ENCODE measurements around the gene AUNIP. TPM values are rescaled to one million over a fixed set of nuclear protein-coding genes. Genes with fewer than 3 reads are reported as not detected.

AUNIP gene
- total RNA-seq, 1 donor from 2014 or later: 1.5 TPM

DNA sequence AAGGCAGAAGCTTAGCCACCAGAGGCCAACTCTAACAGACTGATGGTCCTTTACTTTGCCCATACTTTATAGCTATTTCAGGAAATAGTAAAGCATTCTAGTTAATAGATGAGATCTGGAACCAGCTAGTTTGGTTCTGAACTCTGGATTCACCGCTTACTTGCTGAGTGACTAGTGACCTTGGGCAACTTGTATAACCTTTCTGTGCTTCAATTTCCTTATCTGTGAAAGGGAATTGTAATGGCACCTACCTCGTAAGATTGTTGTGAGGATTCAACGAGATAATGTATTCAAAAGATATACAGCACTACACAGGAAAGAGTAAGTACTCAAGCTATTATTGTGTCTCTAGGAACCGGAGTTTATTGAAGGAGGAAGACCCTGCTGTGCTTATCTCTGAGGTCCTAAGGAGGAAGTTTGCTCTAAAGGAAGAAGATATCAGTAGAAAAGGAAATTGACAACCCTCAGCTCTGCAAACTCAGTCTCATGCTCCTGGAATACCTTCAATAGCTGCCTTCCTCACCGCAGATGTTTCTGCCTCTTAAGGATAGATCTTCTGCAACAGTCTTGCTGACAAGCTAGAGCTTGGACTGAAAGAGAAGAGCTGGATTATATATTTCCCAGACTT lies 27.6 kb downstream of the AUNIP start:
- H3K27me3 ChIP-seq: no peaks in the 10 kb centered on the region
- H3K9me3 ChIP-seq: no peaks in the 10 kb centered on the region
- no peak overlapping the region for H3K4me3 ChIP-seq
- DNase-seq (ENCODE audit: extremely low spot score in 2 of 2): no peak
- no peaks in the 10 kb centered on the region for H3K4me1 ChIP-seq
- intact Hi-C loops (cut with DNase I): no loop called here
- no peak overlapping the region for H3K27ac ChIP-seq
- H3K36me3 ChIP-seq: peaks cover 5 to 70% of the 10 kb centered on the region in 2 donors
- TF ChIP-seq POLR2A (IDR thresholded peaks at IDR 0.05) (no peak), CTCF (IDR thresholded peaks at IDR 0.05) (no peak), POLR2AphosphoS5 (IDR thresholded peaks at IDR 0.05; ENCODE audit: insufficient read depth in 1 of 2, low read depth in 1 of 2) (no peak)

DNA sequence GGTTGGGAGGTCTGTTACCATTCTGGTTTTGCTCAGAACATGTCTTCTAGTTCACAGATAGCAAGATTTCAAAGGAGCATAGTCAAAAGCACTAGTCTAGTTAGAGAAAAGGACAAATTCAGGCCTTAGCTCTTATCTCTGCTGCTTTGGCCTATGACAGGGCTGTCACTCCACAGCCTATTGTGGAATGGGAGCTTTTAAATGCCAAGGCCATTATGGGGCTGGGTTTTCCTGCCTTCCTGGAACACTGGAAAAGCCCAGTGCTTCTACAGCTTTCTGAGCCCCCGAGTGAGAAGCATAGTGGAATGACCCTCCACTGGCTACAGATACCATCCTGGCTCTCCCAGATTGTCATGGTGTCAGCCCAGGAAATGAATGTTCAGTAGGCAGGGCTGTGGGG lies 30.2 kb downstream of the AUNIP start:
- intact Hi-C loops (cut with DNase I): no loop called here
- no peaks in the 10 kb centered on the region for H3K9me3 ChIP-seq
- no peak for DNase-seq (ENCODE audit: extremely low spot score in 2 of 2)
- no peaks in the 10 kb centered on the region for H3K4me1 ChIP-seq
- H3K4me3 ChIP-seq: no peak overlapping the region
- H3K27me3 ChIP-seq: no peaks in the 10 kb centered on the region
- H3K36me3 ChIP-seq: peaks cover 5 to 81% of the 10 kb centered on the region in 2 donors
- H3K27ac ChIP-seq: no peak overlapping the region
- TF ChIP-seq POLR2A (IDR thresholded peaks at IDR 0.05): no peak
- no peak for TF ChIP-seq CTCF (IDR thresholded peaks at IDR 0.05)
- TF ChIP-seq POLR2AphosphoS5 (IDR thresholded peaks at IDR 0.05; ENCODE audit: insufficient read depth in 1 of 2, low read depth in 1 of 2): no peak

DNA sequence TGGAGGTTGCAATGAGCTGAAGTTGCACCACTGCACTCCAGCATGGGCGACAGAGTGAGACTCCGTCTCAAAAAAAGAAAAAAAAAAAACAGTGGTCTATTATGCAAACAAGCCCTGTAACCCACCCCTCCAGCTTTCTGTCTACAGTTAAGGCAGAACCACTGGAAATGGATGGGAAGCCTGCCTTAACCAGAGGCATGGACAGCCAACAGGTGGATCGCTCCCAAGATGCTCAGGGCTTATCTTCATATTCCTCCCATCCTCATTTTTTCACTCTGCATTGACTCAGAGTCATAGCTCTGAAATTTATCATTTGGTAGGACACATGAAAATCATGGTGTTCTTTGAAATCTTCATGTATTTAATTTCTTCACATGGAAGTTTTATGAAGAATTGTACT lies 30.8 kb downstream of the AUNIP start:
- Histone ChIP-seq H3K27me3 (no peaks in the 10 kb centered on the region), H3K4me1 (no peaks in the 10 kb centered on the region), H3K36me3 (peaks cover 5 to 77% of the 10 kb centered on the region in 2 donors), H3K4me3 (no peak overlapping the region), H3K27ac (no peak overlapping the region), H3K9me3 (no peaks in the 10 kb centered on the region)
- TF ChIP-seq CTCF (IDR thresholded peaks at IDR 0.05): no peak
- no peak for TF ChIP-seq POLR2A (IDR thresholded peaks at IDR 0.05)
- no peak for TF ChIP-seq POLR2AphosphoS5 (IDR thresholded peaks at IDR 0.05; ENCODE audit: insufficient read depth in 1 of 2, low read depth in 1 of 2)
- intact Hi-C loops (cut with DNase I): no loop called here
- no peak for DNase-seq (ENCODE audit: extremely low spot score in 2 of 2)

GRCh38 chr1:25826571-25826970 lies 32.7 kb downstream of the AUNIP start:
- intact Hi-C loops (cut with DNase I): no loop called here
- H3K36me3 ChIP-seq: peaks cover 5 to 57% of the 10 kb centered on the region in 2 donors
- no peak for DNase-seq (ENCODE audit: extremely low spot score in 2 of 2)
- no peaks in the 10 kb centered on the region for H3K9me3 ChIP-seq
- TF ChIP-seq POLR2A (IDR thresholded peaks at IDR 0.05) (no peak), POLR2AphosphoS5 (IDR thresholded peaks at IDR 0.05; ENCODE audit: insufficient read depth in 1 of 2, low read depth in 1 of 2) (no peak), CTCF (IDR thresholded peaks at IDR 0.05) (no peak)
- no peaks in the 10 kb centered on the region for H3K27me3 ChIP-seq
- peaks cover 11% of the 10 kb centered on the region for H3K4me1 ChIP-seq
- no peak overlapping the region for H3K4me3 ChIP-seq
- no peak overlapping the region for H3K27ac ChIP-seq

DNA sequence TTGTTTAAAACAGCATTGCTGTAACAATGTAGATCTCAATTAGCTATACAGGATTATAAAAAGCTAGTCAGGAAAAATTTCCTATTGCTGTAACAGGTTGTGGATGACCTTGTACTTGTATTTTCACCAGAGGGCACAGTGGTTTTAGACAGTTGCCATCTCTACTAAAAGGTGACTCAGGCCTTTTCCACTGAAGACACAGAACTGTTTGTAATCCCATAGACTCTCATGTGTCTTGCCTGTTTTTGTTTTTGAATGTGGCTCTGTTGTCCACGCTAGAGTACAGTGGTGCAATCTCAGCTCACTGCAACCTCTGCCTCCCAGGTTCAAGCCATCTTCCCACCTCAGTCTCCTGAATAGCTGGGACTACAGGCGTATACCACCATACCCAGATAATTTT lies 33.7 kb downstream of the AUNIP start:
- H3K9me3 ChIP-seq: no peaks in the 10 kb centered on the region
- H3K4me3 ChIP-seq: no peak overlapping the region
- H3K4me1 ChIP-seq: peaks cover 21% of the 10 kb centered on the region
- H3K36me3 ChIP-seq: peaks cover 5 to 48% of the 10 kb centered on the region in 2 donors
- TF ChIP-seq POLR2AphosphoS5 (IDR thresholded peaks at IDR 0.05; ENCODE audit: insufficient read depth in 1 of 2, low read depth in 1 of 2) (no peak), CTCF (IDR thresholded peaks at IDR 0.05) (no peak), POLR2A (IDR thresholded peaks at IDR 0.05) (no peak)
- no peak overlapping the region for H3K27ac ChIP-seq
- H3K27me3 ChIP-seq: no peaks in the 10 kb centered on the region
- DNase-seq (ENCODE audit: extremely low spot score in 2 of 2): no peak
- intact Hi-C loops (cut with DNase I): no loop called here
